KMS-11 (cell line): ENCODE measurements around the gene OAS1.

Source experiments
- H2AFZ ChIP-seq: fragments of 200-600 bp; sonication (generic); 2 replicates; pipeline ENCODE4 v1.6.1; 2016; ENCODE audit warnings: antibody characterized with exemption, mixed run types, low read depth
- H3K27ac ChIP-seq: fragments of 200-600 bp; sonication (generic); 2 replicates; pipeline ENCODE4 v1.6.1; 2016; ENCODE audit warnings: mild to moderate bottlenecking, mixed run types
- H3K27me3 ChIP-seq: fragments of 200-600 bp; sonication (generic); 2 replicates; pipeline ENCODE4 v1.6.1; 2017; ENCODE audit warnings: mild to moderate bottlenecking, low read depth, mixed run types, moderate library complexity; ENCODE audit not compliant: insufficient read depth
- H3K36me3 ChIP-seq: fragments of 200-600 bp; sonication (generic); 2 replicates; pipeline ENCODE4 v1.6.1; 2017; ENCODE audit warnings: mild to moderate bottlenecking, mixed run types; ENCODE audit not compliant: insufficient read depth
- H3K4me1 ChIP-seq: fragments of 200-600 bp; sonication (generic); 2 replicates; pipeline ENCODE4 v1.6.1; 2016; ENCODE audit warnings: mild to moderate bottlenecking, low read depth, mixed run types; ENCODE audit not compliant: poor library complexity, severe bottlenecking
- H3K4me2 ChIP-seq: fragments of 200-600 bp; sonication (generic); 2 replicates; pipeline ENCODE4 v1.7.0; 2016; ENCODE audit warnings: mild to moderate bottlenecking, mixed run types
- H3K4me3 ChIP-seq: fragments of 200-600 bp; sonication (generic); IDR thresholded peaks from 2 replicates; pipeline ENCODE4 v1.6.1; 2017; ENCODE audit warnings: low read depth, low read length, mixed read lengths; ENCODE audit not compliant: insufficient read depth
- H3K79me2 ChIP-seq: fragments of 200-600 bp; sonication (generic); 2 replicates; pipeline ENCODE4 v1.6.1; 2016; ENCODE audit warnings: low read depth, mixed run types; ENCODE audit not compliant: insufficient read depth
- H3K9ac ChIP-seq: fragments of 200-600 bp; sonication (generic); 2 replicates; pipeline ENCODE4 v1.6.1; 2016; ENCODE audit warnings: mild to moderate bottlenecking, mixed run types
- H4K20me1 ChIP-seq: fragments of 200-600 bp; sonication (generic); 2 replicates; pipeline ENCODE4 v1.6.1; 2016; ENCODE audit warnings: mild to moderate bottlenecking, mixed run types; ENCODE audit not compliant: insufficient read depth
- TF ChIP-seq, protein P1 (sequence below): fragments of 200-600 bp; sonication (generic); conservative IDR thresholded peaks from 2 replicates; pipeline ENCODE4 v1.6.1; 2017; ENCODE audit warnings: low read depth, mild to moderate bottlenecking, antibody characterized with exemption, low read length, moderate library complexity, mixed read lengths

Gene OAS1

GRCh38 chr12:112862636-112863290 lies 44.0 kb upstream of the OAS1 start:
- no peak overlapping the region for H2AFZ ChIP-seq
- no peaks in the 10 kb centered on the region for H3K79me2 ChIP-seq
- no peak overlapping the region for H3K4me2 ChIP-seq
- H3K27me3 ChIP-seq = no peaks in the 10 kb centered on the region
- TF ChIP-seq, protein P1, sequence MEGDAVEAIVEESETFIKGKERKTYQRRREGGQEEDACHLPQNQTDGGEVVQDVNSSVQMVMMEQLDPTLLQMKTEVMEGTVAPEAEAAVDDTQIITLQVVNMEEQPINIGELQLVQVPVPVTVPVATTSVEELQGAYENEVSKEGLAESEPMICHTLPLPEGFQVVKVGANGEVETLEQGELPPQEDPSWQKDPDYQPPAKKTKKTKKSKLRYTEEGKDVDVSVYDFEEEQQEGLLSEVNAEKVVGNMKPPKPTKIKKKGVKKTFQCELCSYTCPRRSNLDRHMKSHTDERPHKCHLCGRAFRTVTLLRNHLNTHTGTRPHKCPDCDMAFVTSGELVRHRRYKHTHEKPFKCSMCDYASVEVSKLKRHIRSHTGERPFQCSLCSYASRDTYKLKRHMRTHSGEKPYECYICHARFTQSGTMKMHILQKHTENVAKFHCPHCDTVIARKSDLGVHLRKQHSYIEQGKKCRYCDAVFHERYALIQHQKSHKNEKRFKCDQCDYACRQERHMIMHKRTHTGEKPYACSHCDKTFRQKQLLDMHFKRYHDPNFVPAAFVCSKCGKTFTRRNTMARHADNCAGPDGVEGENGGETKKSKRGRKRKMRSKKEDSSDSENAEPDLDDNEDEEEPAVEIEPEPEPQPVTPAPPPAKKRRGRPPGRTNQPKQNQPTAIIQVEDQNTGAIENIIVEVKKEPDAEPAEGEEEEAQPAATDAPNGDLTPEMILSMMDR = no peak
- H3K4me3 ChIP-seq = no peak overlapping the region
- H3K9ac ChIP-seq = no peak overlapping the region
- no peaks in the 10 kb centered on the region for H4K20me1 ChIP-seq
- no peaks in the 10 kb centered on the region for H3K36me3 ChIP-seq
- H3K27ac ChIP-seq = no peak overlapping the region
- H3K4me1 ChIP-seq = no peaks in the 10 kb centered on the region

DNA sequence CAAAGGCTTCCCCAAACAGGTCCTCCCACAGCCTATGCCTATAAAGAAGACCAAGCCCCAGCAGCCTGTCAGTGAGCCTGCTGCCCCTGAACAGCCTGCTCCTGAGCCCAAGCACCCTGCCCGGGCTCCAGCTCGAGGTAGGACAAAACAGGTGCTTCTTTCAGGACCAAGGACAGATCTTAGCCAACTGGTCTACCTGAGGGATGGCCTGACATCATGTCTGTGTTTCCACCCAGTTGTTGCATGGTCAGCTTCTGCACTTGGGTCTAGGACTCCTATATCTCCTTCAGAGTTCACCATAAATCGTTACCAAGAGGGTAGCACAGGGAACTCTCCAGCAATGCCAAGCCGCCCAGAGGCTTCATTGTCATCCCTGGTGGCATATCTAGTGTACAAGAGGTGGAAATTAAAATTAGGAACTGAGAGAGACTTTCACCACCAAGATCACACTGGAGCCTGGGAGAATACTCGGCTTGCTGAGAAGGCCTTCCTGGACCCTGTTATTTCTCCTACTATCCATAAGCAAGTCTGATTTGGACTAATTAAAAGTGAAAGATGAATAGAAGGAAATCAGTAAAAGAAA lies 38.2 kb upstream of the OAS1 start:
- Histone ChIP-seq H3K4me2 (no peak overlapping the region), H3K9ac (no peak overlapping the region), H3K27ac (no peak overlapping the region), H3K27me3 (no peaks in the 10 kb centered on the region), H3K4me1 (no peaks in the 10 kb centered on the region), H2AFZ (no peak overlapping the region), H3K36me3 (no peaks in the 10 kb centered on the region), H3K4me3 (no peak overlapping the region), H4K20me1 (no peaks in the 10 kb centered on the region), H3K79me2 (no peaks in the 10 kb centered on the region)
- TF ChIP-seq, protein P1 = no peak

DNA sequence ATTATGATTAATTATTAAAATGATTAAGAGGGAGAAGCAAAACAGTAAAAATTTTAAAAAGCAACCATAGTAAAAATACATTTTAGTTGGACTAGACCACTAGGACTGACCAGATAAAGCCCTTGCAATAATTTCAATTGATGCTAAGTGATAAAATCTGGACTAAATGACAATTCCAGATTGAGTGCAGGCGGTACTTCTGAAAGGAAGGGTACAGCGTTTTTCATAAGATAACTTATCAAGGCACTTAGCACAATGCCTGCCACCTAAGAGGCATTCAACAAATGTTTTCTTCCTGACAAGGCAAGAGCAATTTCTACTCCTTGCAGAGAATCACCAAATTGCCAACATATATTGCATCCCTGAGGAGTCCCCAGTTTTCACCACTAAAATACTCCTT lies 37.7 kb upstream of the OAS1 start:
- TF ChIP-seq, protein P1 = no peak
- Histone ChIP-seq H3K4me3 (no peak overlapping the region), H4K20me1 (no peaks in the 10 kb centered on the region), H3K79me2 (no peaks in the 10 kb centered on the region), H3K27ac (no peak overlapping the region), H3K4me1 (no peaks in the 10 kb centered on the region), H3K27me3 (no peaks in the 10 kb centered on the region), H3K4me2 (no peak overlapping the region), H3K36me3 (no peaks in the 10 kb centered on the region), H2AFZ (no peak overlapping the region), H3K9ac (no peak overlapping the region)

GRCh38 chr12:112869778-112870177 lies 37.0 kb upstream of the OAS1 start:
- Histone ChIP-seq H4K20me1 (no peaks in the 10 kb centered on the region), H3K4me1 (no peaks in the 10 kb centered on the region), H3K27ac (no peak overlapping the region), H3K9ac (no peak overlapping the region), H3K27me3 (no peaks in the 10 kb centered on the region), H3K4me3 (no peak overlapping the region), H3K4me2 (no peak overlapping the region), H2AFZ (no peak overlapping the region), H3K79me2 (no peaks in the 10 kb centered on the region), H3K36me3 (no peaks in the 10 kb centered on the region)
- TF ChIP-seq, protein P1 = no peak
